Activated naive CD4-positive, alpha-beta T cell treated with anti-CD3 and anti-CD28 coated beads, Interleukin-2, amount 50 U/mL, for 24 hours (primary cell): Measurements from ENCODE around the gene PTPN1.
A peak's percentile ranks its signal among the peaks of the same experiment; 100 is the strongest.

Experiments
- H3K27ac Mint-ChIP-seq: one replicate; pipeline ENCODE4 v1.8.0; 2021; ENCODE audit warnings: mild to moderate bottlenecking, mixed read lengths
- H3K27me3 Mint-ChIP-seq: one replicate; pipeline ENCODE4 v1.8.0; 2021; ENCODE audit warnings: mixed read lengths
- H3K36me3 Mint-ChIP-seq: one replicate; pipeline ENCODE4 v1.8.0; 2021; ENCODE audit warnings: mixed read lengths
- H3K4me1 Mint-ChIP-seq: one replicate; pipeline ENCODE4 v1.8.0; 2021; ENCODE audit warnings: mixed read lengths
- H3K4me3 Mint-ChIP-seq: one replicate; pipeline ENCODE4 v1.8.0; 2021; ENCODE audit warnings: mild to moderate bottlenecking, mixed read lengths
- H3K9me3 Mint-ChIP-seq: one replicate; pipeline ENCODE4 v1.8.0; 2021; ENCODE audit warnings: mixed read lengths

PTPN1 gene

DNA sequence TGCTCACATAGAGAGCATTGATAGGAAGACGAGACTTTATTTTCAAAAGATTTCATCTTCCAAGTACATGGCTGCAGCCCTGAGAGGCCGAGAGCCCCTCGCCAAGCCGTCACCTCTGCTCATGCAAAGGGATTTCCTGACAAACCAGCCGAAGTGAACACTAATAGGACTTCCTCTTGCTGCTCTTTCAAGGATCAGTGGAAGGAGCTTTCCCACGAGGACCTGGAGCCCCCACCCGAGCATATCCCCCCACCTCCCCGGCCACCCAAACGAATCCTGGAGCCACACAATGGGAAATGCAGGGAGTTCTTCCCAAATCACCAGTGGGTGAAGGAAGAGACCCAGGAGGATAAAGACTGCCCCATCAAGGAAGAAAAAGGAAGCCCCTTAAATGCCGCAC, 69.3 kb downstream of the PTPN1 start:
- Mint-ChIP-seq H3K27ac (no peak overlapping the region), H3K36me3 (peaks cover 11% of the 10 kb centered on the region), H3K9me3 (no peaks in the 10 kb centered on the region), H3K4me1 (peaks cover 6% of the 10 kb centered on the region), H3K4me3 (no peak overlapping the region), H3K27me3 (no peaks in the 10 kb centered on the region)

DNA sequence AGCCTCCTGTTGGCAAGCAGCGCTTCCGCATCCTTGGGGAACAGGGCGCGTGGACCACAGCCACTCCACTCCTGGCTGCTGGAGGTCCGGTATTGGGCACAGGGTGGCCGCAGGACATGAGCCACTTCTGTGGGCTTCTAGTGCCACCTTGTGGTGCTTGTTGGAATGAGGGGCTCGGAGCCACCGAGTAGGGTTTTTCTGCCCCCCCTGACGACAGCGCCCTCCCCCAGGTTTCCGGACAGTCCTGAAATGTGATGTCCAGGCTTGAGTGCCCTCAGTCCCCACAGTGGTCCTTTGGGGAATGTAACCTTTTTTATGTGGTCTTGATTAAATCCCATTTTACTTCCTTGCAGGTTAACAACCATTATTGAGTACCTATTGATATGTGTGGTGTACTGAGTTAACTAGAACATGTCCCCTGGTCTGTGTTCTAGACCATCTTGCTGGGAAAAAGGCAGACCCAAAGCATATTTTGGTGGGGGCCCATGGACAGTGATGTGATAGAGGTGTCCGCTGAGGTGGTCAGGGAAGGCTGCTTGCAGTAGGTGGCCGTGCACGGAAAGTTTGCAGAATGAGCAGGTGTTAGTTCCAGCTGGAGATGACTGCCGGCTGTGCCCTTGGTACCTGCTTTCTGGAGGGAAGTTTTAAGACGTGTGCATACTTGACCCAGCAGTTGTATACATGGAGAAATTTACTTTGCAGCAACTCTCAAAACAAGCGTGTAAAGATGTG, 70.0 kb downstream of the PTPN1 start:
- Mint-ChIP-seq H3K27me3 (no peaks in the 10 kb centered on the region), H3K4me3 (no peak overlapping the region), H3K27ac (no peak overlapping the region), H3K4me1 (peaks cover 6% of the 10 kb centered on the region), H3K36me3 (peaks cover 7% of the 10 kb centered on the region), H3K9me3 (no peaks in the 10 kb centered on the region)

DNA sequence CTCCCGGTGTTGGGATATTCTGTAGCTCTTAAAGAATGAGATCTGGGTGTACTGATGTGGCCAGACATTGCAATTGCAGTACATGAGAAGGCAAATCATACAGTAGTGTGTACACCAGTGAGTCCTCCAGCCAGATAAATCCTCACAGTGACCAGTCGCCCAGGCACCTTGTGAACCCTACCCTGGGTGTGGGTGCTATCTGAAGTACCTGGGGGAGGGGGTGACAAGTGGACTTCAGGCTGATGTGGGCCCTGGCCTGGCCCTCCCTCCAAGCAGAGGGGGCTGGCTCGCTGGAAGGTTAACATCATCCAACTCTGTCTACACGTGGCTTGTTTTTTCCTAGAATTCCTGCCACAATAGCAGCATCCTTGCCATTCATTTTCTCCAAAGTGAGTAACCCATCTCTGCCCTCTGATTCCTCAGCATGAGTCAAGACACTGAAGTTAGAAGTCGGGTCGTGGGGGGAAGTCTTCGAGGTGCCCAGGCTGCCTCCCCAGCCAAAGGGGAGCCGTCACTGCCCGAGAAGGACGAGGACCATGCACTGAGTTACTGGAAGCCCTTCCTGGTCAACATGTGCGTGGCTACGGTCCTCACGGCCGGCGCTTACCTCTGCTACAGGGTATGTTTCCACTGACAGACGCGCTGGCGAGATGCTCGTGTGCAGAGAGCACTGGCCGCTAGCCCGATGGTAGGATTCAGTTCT, 70.8 kb downstream of the PTPN1 start:
- Mint-ChIP-seq H3K36me3 (peaks cover 2% of the 10 kb centered on the region), H3K4me1 (peaks cover 3% of the 10 kb centered on the region), H3K9me3 (no peaks in the 10 kb centered on the region), H3K27ac (no peak overlapping the region), H3K4me3 (no peak overlapping the region), H3K27me3 (no peaks in the 10 kb centered on the region)

DNA sequence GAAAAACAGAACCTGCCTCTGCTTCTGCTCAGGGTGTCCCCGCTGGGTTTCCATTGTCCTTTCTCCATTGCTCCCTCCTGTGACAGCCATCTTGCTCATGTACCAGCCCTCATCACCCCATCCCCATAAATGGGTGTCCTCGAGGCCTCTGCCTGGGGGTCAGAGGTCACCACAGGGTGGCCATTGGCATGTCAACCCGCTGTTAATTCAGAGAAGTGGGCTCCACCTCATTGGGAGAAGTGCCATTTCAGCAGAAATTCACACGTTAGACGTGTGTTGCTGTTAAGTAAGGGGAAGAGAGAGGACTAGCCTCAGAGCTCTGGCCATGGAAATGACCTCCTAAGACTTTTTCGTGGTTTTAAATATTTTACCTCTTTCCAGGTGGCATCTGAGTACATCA, 71.9 kb downstream of the PTPN1 start:
- H3K9me3 Mint-ChIP-seq = no peaks in the 10 kb centered on the region
- H3K27me3 Mint-ChIP-seq = no peaks in the 10 kb centered on the region
- no peak overlapping the region for H3K4me3 Mint-ChIP-seq
- no peak overlapping the region for H3K27ac Mint-ChIP-seq
- H3K4me1 Mint-ChIP-seq = no peaks in the 10 kb centered on the region
- peaks cover 2% of the 10 kb centered on the region for H3K36me3 Mint-ChIP-seq

DNA sequence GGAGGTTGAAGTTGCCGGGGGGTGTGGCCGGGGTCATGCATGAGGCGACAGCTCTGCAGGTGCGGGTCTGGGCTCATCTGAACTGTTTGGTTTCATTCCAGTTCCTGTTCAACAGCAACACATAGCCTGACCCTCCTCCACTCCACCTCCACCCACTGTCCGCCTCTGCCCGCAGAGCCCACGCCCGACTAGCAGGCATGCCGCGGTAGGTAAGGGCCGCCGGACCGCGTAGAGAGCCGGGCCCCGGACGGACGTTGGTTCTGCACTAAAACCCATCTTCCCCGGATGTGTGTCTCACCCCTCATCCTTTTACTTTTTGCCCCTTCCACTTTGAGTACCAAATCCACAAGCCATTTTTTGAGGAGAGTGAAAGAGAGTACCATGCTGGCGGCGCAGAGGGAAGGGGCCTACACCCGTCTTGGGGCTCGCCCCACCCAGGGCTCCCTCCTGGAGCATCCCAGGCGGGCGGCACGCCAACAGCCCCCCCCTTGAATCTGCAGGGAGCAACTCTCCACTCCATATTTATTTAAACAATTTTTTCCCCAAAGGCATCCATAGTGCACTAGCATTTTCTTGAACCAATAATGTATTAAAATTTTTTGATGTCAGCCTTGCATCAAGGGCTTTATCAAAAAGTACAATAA, 72.5 kb downstream of the PTPN1 start:
- Mint-ChIP-seq H3K27ac (no peak overlapping the region), H3K36me3 (peaks cover 2% of the 10 kb centered on the region), H3K4me3 (no peak overlapping the region), H3K4me1 (no peaks in the 10 kb centered on the region), H3K27me3 (no peaks in the 10 kb centered on the region), H3K9me3 (no peaks in the 10 kb centered on the region)

DNA sequence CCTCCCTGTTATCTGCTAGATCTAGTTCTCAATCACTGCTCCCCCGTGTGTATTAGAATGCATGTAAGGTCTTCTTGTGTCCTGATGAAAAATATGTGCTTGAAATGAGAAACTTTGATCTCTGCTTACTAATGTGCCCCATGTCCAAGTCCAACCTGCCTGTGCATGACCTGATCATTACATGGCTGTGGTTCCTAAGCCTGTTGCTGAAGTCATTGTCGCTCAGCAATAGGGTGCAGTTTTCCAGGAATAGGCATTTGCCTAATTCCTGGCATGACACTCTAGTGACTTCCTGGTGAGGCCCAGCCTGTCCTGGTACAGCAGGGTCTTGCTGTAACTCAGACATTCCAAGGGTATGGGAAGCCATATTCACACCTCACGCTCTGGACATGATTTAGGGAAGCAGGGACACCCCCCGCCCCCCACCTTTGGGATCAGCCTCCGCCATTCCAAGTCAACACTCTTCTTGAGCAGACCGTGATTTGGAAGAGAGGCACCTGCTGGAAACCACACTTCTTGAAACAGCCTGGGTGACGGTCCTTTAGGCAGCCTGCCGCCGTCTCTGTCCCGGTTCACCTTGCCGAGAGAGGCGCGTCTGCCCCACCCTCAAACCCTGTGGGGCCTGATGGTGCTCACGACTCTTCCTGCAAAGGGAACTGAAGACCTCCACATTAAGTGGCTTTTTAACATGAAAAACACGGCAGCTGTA, 73.4 kb downstream of the PTPN1 start:
- Mint-ChIP-seq H3K27ac (no peak overlapping the region), H3K9me3 (no peaks in the 10 kb centered on the region), H3K36me3 (peaks cover 4% of the 10 kb centered on the region), H3K4me3 (no peak overlapping the region), H3K27me3 (no peaks in the 10 kb centered on the region), H3K4me1 (peaks cover 5% of the 10 kb centered on the region)

DNA sequence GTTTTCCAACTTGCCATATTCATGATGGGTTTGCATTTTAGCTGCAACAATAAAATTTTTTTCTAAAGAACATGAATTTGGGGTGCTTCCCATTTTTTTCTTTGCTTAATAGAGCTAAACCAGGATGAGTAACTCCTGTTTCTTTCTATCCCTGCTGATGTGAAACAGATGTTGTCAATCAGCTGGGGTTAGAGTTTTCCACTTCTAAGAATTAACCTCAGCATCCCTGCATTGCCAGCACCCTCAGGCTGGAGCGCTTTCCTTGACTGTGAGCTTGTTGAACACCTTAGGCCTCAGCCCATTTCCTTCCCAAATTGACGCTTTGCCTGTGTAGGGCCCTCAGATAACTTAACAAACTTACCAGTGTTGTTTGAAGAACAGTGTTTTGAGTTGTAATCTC, 74.5 kb downstream of the PTPN1 start:
- Mint-ChIP-seq H3K27ac (no peak overlapping the region), H3K4me1 (peaks cover 5% of the 10 kb centered on the region), H3K36me3 (peaks cover 2% of the 10 kb centered on the region), H3K4me3 (no peak overlapping the region), H3K27me3 (no peaks in the 10 kb centered on the region), H3K9me3 (no peaks in the 10 kb centered on the region)

DNA sequence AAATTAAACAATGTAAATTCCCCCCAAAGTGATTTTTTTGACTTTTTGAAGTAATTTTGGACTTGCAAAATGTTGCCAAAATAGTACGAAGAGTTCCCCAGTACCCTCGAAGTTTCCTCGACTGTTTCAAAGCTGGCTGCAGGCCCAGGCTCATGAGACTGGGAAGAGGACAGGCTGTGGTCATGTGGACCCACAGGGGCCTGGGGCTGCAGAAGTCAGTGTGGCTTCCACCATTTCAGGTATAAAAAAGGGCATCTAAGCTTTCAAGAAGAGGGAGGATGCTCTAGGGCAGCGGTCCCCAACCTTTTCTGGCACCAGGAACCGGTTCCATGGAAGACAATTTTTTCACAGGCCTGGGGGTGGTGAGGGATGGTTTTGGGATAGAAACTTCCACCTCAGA, 75.0 kb downstream of the PTPN1 start:
- H3K36me3 Mint-ChIP-seq = peaks cover 2% of the 10 kb centered on the region
- H3K4me1 Mint-ChIP-seq = peaks cover 5% of the 10 kb centered on the region
- H3K27me3 Mint-ChIP-seq = no peaks in the 10 kb centered on the region
- peak overlapping the region; percentile 41 for H3K27ac Mint-ChIP-seq
- no peak overlapping the region for H3K4me3 Mint-ChIP-seq
- H3K9me3 Mint-ChIP-seq = no peaks in the 10 kb centered on the region

DNA sequence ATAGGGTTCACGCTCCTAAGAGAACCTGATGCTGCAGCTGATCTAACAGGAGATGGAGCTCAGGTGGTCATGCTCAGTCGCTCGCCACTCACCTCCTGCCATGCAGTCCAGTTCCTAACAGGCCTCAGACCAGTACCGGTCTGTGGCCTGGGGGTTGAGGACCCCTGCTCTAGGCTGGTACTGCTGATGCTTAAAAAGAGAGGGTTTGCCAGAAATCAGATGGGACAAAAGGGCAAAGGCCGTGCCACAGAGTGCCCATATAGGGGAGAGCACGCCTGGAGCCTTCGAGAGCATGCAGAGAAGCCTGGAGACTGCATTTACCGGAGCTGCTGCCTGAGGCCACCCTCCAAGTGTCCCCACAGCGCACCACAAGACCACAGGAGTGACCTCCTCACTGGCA, 75.5 kb downstream of the PTPN1 start:
- H3K4me3 Mint-ChIP-seq = no peak overlapping the region
- no peaks in the 10 kb centered on the region for H3K27me3 Mint-ChIP-seq
- H3K27ac Mint-ChIP-seq = peak overlapping the region; percentile 35
- H3K4me1 Mint-ChIP-seq = peaks cover 5% of the 10 kb centered on the region
- no peaks in the 10 kb centered on the region for H3K9me3 Mint-ChIP-seq
- H3K36me3 Mint-ChIP-seq = peaks cover 2% of the 10 kb centered on the region

DNA sequence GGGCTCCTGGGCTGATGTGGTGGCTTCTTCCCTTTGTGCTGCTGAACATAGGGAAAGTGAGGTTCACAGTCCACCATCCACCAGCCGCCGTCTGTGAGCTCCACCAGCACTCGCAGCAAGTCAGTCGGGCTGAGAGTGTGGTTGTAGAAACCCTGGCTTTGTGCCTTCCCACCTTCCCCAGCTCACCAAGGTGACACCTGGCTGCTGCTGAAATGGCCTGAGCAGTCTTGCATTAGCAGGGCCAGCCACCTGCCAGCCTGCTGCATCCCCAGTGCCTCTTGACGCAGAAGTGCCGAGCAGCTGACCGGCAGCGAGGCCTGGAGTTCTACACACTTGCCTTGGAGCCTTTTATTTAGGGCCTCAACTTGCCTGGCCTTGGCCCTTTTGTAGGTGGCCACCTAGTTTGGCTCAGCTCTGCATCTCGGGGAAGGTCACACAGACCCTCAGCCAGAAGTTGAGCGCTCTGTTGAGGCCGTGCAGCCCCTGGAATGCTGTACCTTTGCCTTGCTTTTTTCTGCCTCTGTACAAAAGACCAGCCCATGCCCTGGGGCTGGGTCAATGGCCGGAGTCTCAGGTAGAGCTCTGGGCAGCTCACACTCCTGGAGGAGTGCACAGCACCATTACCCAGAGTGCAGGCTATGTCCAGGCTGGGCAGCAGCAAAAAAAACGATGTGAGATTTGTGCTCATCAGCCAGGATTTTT, 76.5 kb downstream of the PTPN1 start:
- Mint-ChIP-seq H3K27me3 (no peaks in the 10 kb centered on the region), H3K9me3 (no peaks in the 10 kb centered on the region), H3K4me3 (no peak overlapping the region), H3K36me3 (peaks cover 2% of the 10 kb centered on the region), H3K4me1 (peaks cover 5% of the 10 kb centered on the region), H3K27ac (no peak overlapping the region)

DNA sequence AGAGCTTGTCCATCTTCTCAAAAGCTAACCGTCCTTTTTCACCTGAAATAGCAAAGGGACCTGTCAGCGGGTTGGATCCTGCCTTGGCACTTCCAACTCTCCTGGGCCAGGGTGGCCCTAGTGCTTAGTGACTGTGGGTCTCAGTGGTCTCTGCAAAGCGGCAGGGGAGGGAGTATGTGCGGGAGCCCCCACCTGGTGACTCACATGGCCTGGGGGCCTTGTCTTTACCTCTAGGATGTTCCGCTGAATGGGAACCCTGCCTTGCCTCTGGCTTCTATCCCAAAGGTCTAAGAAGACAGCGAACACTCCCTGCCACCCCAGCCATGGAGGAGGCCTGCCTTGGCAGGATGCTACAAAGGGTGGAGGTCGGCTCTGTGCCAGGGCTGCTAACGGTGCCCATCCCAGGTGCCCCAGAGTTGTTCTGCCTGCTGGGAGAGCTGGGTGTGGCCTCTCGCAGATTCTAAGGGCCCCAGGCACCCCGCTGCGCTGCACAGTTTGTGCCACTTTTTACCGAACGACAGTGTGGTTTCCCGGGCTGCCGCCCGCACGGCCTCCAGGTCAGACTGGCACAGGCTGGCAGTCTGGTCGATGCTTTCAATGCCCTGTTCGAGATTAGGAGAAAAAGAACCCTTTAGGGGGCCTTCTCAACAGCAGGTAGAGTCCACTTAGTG, 77.2 kb downstream of the PTPN1 start:
- no peak overlapping the region for H3K27ac Mint-ChIP-seq
- no peak overlapping the region for H3K4me3 Mint-ChIP-seq

DNA sequence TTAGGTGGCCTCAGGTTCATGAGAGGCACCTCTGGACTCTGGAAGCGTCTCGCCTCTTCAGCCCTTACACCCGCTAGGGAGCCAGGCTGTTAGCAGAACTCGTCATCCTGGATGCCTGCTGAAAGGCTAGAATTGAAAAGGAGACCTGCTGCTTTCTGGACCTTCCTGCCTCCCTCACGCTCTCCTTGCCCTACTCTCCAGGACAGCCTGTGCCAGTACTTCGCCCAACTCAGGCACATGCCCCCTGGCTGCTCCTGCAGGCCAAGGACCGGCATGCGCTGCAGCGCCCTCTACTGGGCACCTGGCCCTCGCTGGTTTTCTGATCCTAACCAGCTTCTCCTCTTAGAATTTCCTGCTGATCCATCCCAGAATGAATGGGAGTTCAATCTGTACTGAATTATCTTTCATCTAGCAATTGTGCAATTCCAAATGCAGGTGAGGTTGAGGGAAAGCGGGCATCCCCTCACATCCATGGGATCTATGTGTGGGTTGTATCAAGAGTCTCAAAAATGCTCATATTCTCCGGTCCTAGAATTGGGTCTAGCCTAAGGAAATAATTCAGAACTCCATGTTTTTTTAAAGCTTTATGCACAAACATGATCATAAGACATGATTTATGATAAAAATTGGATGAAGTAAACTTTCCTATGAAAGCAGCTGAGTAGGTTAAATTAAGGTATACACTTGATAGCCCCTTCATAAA, 78.0 kb downstream of the PTPN1 start:
- H3K27ac Mint-ChIP-seq = peak overlapping the region; percentile 91
- H3K4me3 Mint-ChIP-seq = no peak overlapping the region
- H3K27me3 Mint-ChIP-seq = no peaks in the 10 kb centered on the region
- peaks cover 2% of the 10 kb centered on the region for H3K36me3 Mint-ChIP-seq
- peaks cover 5% of the 10 kb centered on the region for H3K4me1 Mint-ChIP-seq
- no peaks in the 10 kb centered on the region for H3K9me3 Mint-ChIP-seq

More for the DNA sequence above, 77.2 kb downstream of the PTPN1 start:
- H3K36me3 Mint-ChIP-seq = peaks cover 2% of the 10 kb centered on the region
- peaks cover 5% of the 10 kb centered on the region for H3K4me1 Mint-ChIP-seq
- no peaks in the 10 kb centered on the region for H3K27me3 Mint-ChIP-seq
- no peaks in the 10 kb centered on the region for H3K9me3 Mint-ChIP-seq

DNA sequence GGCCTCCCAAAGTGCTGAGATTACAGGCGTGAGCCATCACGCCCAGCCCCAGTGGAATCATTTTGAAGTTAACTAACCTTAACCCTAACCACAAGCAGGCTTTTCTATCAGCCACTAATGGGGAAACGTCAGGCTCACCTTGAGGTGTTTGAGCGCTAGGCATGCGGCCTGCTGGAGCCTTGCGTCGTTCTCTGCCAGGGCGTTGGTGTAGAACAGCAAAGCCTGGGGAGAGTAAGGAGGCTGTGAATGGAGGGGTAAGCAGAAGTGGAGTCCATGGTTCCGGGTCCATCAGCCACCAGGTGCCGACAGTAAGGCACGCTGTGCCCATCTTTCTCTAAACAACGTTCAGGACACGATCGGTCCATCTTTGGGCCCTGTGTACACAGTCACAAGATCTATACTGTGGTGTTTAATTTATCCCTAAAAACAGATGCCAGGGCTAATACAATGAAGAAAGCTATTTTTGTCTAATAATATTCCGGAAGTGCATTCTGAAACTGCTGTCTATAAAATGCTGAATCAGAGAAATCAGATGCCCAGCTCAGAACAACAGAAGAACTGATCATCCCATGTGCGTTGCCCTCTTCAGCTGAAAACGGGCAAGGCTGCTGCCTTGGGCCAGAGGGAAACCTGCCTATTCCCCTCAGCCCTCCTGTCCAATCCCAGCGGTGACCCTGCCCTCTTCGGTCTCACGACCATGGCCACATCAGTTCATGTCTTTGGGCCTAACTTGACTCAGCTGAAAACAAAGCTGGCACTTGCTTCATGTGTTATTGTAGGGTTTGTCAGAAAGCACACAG, 79.6 kb downstream of the PTPN1 start:
- no peak overlapping the region for H3K27ac Mint-ChIP-seq
- no peaks in the 10 kb centered on the region for H3K27me3 Mint-ChIP-seq
- no peaks in the 10 kb centered on the region for H3K9me3 Mint-ChIP-seq
- H3K4me1 Mint-ChIP-seq = peaks cover 5% of the 10 kb centered on the region
- peaks cover 2% of the 10 kb centered on the region for H3K36me3 Mint-ChIP-seq
- no peak overlapping the region for H3K4me3 Mint-ChIP-seq

DNA sequence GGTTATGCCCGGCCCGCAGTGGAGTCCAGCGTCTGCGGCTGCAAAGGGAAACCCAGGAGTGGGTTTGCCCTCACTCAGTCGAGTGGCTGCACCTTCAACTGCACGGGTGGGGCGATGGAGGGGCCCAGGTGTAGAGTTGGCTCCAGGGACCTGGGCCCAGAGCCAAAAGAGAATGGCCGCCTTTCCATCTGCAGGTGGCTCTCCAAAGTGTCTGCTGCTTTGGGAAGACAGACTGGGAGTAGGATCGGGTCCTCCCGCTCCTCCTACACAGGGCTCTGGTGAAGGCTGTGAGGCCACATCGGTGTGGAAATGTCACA, 80.1 kb downstream of the PTPN1 start:
- Mint-ChIP-seq H3K4me1 (peaks cover 5% of the 10 kb centered on the region), H3K4me3 (no peak overlapping the region), H3K27me3 (no peaks in the 10 kb centered on the region), H3K27ac (no peak overlapping the region), H3K36me3 (peaks cover 2% of the 10 kb centered on the region), H3K9me3 (no peaks in the 10 kb centered on the region)
